Mucosa of gallbladder (tissue), 1 donor: ENCODE results near the gene CNGA3. TPM values are rescaled to one million over a fixed set of nuclear protein-coding genes. Genes with fewer than 3 reads are reported as not detected.
A peak's percentile ranks its signal among the peaks of the same experiment; 100 is the strongest.

Experiments used
- DNase-seq: peaks from one replicate; pipeline ENCODE4 v3.0.0-alpha.2; 2020; ENCODE audit warnings: low spot score
- total RNA-seq: library from RNA; stranded (reverse); gene quantifications from one replicate; pipeline ENCODE4 v1.2.1, GENCODE V29; 2021
- donor health status: DM: no; HTN: no; CAD: no.

CNGA3 gene
- total RNA-seq, 1 donor from 2014 or later, result not detected

GRCh38 chr2:98377544-98377943 lies 31.3 kb downstream of the CNGA3 start:
- no peak for DNase-seq

GRCh38 chr2:98378196-98378595 lies 31.9 kb downstream of the CNGA3 start:
- DNase-seq, result no peak

GRCh38 chr2:98378901-98379300 lies 32.6 kb downstream of the CNGA3 start:
- peak; percentile 63 for DNase-seq

GRCh38 chr2:98379311-98380202 lies 33.3 kb downstream of the CNGA3 start:
- DNase-seq, result no peak

- DNase-seq, result no peak
Measured at GRCh38 chr2:98380203-98380535, 33.9 kb downstream of the CNGA3 start.

- DNase-seq, result no peak
Measured at GRCh38 chr2:98381494-98381893, 35.2 kb downstream of the CNGA3 start.

- DNase-seq, result no peak
Measured at GRCh38 chr2:98382086-98382485, 35.8 kb downstream of the CNGA3 start.

- no peak for DNase-seq
Measured at GRCh38 chr2:98382739-98383138, 36.5 kb downstream of the CNGA3 start.

GRCh38 chr2:98383166-98383565 lies 36.9 kb downstream of the CNGA3 start:
- DNase-seq, result no peak

- peak; percentile 78 for DNase-seq
Measured at GRCh38 chr2:98385050-98385699, 38.9 kb downstream of the CNGA3 start.

- DNase-seq, result no peak
Measured at GRCh38 chr2:98387478-98387877, 41.2 kb downstream of the CNGA3 start.

GRCh38 chr2:98388081-98388480 lies 41.8 kb downstream of the CNGA3 start:
- DNase-seq, result no peak

- no peak for DNase-seq
Measured at GRCh38 chr2:98388601-98389250, 42.5 kb downstream of the CNGA3 start.

GRCh38 chr2:98389251-98389605 lies 43.0 kb downstream of the CNGA3 start:
- no peak for DNase-seq

GRCh38 chr2:98390571-98391476 lies 44.6 kb downstream of the CNGA3 start:
- no peak for DNase-seq

- DNase-seq, result no peak
Measured at GRCh38 chr2:98391581-98392270, 45.5 kb downstream of the CNGA3 start.

- DNase-seq, result no peak
Measured at GRCh38 chr2:98393354-98393753, 47.1 kb downstream of the CNGA3 start.

- no peak for DNase-seq
Measured at GRCh38 chr2:98394595-98395153, 48.4 kb downstream of the CNGA3 start.

GRCh38 chr2:98395977-98396376 lies 49.7 kb downstream of the CNGA3 start:
- no peak for DNase-seq

- DNase-seq, result no peak
Measured at GRCh38 chr2:98396745-98397355, 50.6 kb downstream of the CNGA3 start.
